Measurements from ENCODE around the gene PTPN1.
"Not testable (repeated sequence)": the region's sequence is repeated elsewhere in the genome, so short reads cannot be mapped to it uniquely, and the experiment has no call there.

Gene PTPN1

DNA sequence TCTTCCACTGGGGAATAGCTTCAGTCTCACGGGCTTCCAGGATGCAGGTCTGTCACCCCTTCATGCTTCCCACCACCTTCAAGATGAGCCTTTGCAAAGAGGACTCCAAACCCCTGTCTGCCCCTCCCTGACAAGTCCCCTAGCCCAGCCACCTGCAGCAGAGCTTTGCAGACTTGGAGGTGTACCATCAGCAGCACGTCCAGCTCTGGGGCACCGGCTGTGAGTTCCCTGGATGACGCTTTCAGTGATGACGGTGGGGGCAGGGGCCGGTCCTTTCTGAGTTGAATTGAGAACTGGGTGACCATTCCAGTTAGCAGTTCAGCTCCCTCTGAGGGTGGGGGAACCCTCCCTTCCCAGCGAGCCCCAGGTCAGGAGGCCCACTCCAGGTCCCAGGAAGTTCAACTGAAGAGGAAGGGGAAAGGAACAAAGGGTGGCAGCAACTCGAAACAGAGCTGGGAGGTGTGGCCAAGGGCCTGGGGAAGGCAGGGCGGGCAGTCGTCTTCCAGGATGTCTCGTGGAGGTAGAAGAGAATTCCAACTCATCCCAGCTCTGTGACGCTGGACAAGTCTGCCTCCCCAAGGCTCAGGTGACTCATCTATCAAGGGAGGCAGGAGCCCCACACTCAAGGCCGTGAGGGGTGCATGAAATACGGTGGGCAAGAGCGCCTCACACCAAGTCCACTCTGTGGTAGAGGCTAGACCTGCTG, 86.0 kb downstream of the PTPN1 start:
- DNase-seq: peak; percentile 74

DNA sequence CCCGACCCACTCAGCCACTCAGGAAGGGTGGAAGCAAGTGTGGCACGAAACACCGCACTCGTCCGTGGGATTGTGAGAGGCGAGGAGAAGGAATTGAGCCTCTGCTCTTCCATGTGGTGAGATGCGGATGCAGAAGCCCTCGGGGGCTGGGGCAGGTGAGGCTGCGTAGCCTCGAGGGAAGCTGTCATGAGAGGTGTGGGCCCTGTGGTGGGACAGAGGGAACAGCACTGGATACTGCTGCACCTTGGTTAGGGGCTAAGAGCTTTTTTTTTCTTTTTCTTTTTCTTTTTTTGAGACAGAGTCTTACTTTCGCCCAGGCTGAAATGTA, 86.5 kb downstream of the PTPN1 start:
- no peak for DNase-seq

DNA sequence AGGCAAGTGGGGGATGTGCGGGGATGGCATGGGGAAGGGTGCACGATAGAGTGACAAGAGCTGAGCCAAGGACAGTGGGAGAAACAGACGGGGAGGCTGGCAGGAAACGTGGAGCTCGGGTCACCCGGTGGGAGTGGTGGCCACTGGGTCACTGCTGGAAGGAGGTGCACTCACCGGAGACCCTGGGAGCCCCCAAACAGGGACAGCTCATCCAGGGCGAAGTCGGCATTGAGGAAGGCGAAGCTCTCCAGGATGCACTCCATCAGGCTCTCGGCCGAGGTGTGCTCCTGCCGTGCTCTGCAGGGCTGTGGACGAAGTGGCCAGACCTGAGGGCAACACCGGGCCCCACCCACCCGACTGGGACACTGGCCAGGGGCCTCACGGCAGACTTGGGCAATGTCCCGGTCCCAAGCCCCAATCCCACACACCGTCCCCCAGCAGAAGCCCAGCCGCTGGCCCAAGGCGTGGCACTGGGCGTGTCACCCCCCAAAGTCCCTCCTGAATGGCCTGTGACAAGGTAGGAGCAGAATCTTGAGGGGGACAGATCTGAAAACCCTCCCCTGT, 87.3 kb downstream of the PTPN1 start:
- DNase-seq: no peak

DNA sequence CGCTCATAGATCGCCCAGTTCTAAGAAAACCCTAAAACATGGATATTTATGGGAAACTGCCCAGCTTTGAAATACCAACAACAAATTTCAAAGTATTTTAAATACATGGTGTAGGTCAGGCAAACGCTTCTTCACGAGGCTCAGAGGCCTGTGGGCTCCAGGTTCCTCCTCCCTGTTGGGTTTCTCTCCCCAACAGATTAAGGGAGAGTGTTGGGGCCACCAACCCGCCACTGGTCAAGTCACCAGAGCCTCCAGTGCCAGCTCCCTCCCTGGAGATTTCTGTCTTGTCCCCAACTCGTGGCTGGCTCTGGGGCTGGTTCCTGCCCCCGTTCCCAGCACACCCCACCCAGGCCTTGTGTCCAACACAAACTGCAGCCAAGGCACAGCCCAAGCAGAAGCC, 87.9 kb downstream of the PTPN1 start:
- DNase-seq: no peak

DNA sequence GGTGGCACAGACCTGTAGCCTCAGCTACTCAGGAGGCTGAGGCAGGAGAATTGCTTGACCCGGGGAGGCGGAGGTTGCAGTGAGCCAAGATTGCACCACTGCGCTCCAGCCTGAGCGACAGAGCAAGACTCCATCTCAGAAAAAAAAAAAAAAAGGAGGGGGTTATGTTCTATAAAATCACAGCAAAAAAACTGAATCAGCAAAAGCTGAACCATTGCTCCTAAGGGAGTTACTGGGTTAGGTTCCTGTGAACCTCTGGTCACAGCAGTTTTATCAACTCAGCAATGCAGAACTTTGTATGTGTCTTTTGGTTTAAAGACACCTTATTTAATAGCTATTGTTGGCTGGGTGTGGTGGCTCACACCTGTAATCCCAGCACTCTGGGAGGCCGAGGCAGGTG, 88.6 kb downstream of the PTPN1 start:
- not testable (repeated sequence) for DNase-seq

DNA sequence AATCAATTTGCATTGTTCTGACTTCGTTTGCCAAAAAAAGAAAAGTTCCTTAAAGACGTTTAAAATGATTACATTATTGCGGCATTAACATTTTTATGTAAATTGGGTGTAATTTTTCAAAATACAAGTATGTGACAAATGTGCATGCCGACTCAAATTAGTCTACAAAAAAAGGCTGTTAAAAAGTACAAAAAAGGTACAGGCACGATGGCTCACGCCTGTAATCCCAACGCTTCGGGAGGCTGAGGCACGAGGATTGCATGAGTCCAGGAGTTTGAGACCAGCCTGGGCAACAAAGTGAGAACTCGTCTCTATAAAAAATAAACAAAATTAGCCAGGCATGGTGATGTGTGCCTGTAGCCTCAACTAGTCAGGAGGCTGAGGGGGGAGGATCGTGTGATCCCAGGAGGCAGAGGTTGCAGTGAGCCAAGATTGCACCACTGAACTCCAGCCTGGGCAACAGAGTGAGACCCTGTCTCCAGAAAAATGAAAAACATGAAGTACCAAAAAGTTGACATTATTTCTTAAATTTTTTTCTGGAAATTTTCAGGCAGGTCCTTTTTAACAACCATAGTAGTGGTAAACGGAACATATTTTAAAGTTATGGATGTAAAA, 90.2 kb downstream of the PTPN1 start:
- DNase-seq: no peak

DNA sequence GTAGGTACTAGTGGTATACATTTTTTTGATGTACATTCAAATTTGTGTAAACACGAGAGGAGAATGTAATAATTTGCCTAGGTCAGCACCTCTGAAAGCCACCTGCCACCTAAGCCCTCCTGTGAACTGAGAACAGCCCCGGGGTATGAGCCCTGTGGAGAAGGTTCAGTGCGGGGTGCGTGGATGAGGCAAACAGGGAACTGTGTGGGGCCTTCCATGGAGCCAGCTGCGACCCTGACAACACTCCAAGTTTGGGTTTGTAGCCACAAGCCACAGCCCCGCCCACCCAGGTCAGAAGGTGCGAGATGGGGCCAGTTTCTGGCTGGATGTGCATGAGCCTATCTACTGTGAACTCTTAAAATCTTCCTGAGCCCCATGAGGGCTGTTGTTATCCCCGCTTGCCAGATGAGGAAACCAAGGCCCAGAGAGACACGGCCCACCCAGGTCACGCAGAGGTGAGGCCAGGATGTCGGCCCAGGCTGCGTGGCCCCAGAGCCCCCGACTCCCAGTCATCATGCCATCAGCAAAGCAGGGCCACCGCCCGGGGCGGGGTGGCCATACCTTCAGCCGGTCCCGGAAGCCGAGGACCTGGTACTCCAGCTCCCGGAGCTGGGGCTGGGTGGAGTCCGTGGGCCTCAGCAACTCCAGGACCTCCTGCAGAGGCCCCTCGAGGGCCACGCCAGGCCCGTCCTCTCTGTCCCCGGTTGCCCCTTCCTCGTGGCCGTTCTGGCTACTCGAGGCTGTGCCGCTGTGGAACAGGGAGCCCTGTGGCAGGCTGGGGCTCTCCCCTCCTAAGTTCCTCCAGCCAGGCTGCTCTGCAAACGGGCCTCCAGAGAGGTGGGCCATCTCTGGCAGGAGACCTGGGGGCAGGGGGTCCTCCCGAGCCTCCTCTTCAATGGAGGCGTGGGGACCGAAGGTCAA, 91.6 kb downstream of the PTPN1 start:
- DNase-seq: no peak

DNA sequence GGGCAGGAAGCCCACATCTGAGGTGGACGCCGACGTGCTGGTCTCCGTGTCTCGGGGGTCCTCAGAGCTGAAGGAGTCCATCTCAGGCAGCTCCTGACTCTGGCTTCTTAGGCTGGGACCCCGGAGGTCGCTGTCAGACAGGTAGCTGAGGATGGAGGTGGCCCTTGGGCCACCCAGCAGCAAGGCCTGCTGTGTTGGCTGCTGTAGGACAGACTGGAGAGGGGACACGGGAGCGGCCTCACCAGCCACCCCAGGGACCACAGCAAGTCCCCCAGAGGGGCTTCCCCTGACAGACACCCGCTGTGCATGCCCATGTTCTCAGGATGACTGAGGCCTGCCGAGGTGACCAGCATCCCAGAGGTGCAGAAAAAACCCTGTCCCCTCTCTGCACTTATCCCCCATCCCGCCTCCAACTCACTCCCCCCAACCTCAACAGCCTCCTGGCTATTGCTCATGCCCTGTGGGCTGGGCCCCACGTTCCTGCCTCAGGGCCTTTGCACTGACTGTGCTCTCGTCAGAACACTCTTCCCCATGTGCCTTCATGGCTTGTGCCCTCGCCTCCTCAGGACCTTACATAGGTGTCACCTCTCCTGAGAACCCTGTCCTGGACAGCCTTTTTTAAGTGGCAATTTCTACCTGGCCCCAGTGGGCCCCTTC, 92.4 kb downstream of the PTPN1 start:
- no peak for DNase-seq

DNA sequence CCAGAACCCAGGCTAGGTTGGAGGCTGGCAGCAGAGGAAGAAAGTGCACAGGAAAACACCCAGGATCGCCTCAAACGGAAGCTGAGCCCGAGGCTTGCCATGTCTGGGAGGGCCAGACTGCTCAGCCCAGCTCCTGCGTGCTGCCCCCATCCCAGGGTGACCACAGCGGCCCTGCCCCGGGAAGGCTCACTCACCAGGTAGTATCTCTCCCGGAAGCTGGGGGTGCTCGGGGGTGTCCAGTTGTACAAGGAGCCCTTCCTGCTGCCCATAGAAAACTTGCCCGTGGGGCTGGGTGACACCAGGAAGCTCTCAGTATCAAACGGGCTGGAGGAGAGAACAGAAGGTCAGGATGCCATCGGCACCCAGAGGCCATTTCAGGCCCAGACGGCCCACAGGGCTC, 94.3 kb downstream of the PTPN1 start:
- DNase-seq: no peak

DNA sequence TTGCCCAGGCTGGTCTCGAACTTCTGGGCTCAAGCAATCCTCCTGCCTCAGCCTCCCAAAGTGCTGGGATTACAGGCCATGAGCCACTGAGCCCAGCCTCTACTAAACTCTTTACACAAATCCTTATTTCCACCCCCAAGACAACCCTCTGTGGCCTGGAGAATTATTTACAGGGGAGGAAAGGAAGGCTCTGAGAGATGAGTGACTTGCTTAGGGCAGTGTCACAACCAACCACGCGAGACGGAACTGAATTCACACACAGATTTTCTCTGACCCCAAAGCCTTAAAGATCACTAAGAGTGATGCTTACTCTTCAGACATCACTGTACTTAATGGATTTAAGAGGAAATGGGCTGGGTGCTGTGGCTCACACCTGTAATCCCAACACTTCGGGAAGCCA, 95.0 kb downstream of the PTPN1 start:
- no peak for DNase-seq

DNA sequence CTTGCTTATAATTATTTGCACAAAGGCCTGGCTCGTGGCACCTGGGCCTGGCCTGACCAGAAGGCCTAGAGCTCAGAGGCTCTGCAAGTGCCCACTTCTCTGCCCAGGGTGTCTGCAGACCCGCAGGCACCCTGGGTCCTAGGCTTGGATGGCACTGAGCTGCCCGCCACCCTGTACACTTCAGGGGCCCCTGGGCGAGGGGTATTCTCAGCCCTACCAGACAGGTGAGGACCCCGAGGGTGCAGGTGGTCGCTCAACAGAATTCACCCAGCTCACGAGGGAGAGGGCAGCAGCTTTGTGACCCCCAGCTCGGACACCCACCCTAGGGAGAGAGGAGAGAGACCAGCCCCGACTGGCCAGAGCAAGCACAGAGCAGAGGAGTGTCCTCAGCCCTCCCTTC, 97.3 kb downstream of the PTPN1 start:
- DNase-seq: no peak

DNA sequence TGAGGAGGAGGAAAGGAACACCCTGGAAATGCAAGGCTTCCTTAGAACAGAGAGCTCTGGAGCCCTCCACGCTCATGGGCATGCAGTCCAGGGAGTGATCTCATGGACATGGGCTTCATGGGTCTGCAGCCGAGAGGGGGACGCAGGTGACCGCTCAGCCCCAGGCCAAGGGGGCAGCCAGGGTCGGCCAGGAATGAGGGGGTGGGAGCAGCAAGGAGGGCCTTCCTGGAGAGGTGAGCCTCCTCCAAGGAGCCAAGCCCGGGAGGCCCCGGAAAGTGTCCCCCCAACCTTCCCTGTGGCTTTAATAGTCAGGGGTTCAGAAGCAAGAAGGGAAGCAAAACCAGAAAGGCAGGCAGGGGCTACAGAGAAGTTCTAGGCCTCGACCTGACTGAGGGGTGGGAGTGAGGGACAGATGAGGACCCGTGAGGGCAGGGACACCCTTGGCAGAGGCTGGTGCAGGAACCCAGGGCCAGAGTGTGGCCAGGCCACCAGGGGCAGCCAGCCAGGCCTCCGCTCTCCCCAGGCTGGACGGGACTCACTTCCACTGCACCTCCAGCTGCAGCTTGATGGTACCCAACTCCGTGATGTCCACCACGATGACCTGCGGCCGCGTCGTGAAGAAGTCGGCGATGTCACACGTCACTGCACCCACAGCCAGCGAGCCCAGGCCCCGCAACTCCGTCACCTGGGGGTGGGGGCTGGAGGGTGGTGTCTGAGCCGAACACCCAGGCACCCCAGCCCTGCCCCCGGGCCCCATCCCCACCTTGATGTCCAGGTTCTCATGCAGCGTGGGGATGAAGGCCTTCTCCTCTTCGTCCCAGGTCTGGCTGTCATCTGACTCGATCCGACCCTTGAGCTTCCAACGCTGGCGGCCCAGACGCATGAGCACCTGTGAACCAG, 97.9 kb downstream of the PTPN1 start:
- no peak for DNase-seq

DNA sequence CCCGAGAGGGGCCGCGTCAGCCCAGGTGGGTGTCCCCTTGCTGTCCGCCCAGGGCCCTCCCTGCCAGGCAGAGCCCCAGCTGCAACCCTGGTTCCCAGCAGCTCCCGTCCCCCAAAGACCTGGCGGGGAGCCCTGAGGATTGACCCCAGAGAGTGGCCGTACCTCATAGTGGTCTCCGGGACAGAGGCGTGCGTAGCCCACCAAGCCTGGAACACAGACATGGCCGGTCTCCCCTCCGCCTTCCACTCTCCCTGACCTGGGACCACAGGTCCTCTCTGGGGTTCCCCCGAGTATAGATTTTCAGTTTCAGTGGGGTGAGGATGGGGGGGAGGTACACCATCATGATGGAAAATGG, 98.5 kb downstream of the PTPN1 start:
- no peak for DNase-seq

DNA sequence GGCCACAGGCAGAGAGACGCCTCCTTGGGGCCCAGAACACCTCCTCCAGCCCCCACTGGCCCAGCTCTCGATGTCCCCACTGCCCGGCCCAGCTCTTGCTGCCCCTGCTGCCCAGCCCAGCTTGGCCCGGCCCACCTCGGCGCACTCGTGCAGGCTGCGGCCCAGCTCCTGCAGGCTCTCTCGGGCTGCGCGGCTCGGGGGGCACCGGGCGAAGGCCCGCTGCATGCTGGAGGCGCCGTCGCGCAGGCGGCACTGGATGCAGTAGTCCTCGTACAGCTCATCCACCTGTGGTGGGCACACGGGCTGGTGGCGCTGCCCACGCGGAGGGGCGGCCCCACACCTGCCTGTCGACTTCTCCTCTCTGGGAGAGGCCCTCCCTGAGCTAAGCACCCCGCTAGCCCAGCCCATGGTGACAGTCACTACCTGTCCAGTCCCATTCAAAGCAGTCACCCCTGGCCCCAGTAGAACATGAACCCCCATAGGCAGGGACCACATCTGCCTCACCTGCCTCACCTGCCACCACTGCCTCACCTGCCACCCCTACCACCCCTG, 99.3 kb downstream of the PTPN1 start:
- DNase-seq: no peak

DNA sequence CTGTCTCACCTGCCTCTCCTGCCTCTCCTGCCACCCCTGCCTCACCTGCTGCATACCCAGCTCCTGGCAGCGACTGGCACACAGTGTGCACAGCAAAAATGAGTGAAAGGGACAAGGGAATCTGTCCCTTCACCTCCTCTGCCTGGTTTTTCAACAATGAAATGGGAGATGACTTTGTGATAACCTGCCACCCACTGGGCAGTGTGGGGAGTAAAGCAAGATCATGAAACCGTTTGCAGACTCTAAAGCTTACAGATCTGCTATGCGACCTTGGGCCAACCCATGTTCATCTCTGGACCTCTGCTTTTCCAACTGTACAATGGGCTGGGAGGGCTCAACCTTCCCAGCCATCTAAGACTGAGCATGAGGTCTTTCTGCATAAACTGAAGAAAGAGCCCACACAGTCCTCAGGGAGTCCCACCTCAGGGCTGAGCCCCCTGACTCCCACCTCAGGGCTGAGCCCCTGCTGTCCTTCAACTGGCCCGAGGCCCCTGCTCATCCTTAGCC, 100.1 kb downstream of the PTPN1 start:
- DNase-seq: peak; percentile 26

DNA sequence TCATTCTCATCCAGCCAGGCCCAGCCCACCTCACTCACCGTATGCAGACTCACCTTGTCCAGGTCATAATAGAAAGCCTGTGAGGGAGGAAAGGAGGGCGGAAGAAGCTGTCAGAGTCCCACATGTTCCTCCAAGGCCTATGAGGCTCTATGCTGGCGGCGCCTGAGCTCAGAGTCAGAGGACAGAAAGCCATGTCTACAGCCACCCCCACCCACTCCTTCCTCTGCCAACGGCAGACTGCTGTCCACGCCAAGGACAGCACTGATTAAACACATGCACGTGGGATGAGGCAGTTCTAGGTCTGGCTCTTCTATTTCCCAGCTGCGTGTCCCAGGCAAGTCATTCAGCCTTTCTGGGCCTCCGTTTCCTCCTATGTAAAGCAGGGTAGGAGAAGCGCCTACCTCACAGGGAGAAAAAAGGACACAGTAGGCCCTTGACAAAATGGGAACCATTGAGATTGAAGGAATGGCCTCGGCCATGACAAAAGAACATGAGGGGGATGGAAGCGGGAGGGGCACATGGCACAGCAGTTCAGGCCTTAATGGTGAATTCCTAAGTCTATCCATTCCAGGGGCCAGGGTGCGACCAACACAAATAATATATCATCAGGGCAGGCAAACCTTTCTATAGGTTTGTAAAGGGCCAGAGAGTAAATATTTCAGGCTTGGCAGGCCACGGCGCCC, 101.1 kb downstream of the PTPN1 start:
- DNase-seq: no peak

DNA sequence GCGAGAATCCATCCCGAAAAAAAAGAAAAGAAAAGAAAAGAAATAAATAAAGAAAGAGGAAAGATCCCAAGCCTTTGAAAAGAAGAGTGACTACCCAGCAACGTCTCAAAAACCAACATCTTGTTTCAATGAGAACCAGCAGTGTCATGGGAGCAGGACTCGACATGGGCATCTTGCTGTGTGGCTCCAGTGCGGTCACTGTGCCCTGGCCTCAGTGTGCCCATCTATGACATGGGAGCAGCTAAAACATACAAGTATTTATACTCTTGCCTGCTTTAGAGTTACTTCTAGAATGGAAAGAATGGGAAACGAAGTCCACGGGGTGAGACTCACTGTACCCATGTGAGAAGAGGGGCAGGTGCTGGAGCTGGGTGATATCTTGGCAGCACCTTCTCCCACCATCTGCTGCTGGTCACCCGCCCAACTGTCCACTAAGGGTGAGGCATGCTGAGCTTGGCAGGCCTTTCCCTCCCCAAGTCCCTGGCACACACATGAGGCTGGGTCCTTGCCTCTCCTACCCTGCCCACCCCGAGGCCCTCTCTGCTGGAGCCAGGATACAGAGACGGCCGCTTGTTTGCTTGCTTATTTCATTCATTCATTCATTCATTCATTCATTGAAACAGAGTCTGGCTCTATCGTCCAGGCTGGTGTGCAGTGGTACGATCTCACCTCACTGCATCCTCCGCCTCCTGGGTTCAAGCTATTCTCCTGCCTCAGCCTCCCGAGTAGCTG, 103.4 kb downstream of the PTPN1 start:
- DNase-seq: no peak

DNA sequence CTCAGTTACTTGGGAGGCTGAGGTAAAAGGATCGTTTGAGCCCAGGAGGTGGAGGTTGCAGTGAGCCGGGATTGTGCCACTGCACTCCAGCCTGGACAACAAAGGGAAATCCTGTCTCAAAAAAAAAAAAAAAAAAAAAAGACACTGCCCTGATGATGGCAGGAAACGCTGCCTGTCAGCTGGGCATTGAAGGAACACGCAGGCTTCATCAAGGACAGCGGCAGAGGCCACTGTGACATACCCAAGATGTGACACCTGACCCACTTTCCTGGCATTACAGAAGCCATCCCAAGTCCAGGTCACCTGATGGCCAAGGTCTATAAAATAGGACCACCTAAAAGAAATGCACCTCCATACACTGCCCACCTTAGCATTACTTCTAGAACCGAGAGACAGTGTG, 105.2 kb downstream of the PTPN1 start:
- DNase-seq: no peak

DNA sequence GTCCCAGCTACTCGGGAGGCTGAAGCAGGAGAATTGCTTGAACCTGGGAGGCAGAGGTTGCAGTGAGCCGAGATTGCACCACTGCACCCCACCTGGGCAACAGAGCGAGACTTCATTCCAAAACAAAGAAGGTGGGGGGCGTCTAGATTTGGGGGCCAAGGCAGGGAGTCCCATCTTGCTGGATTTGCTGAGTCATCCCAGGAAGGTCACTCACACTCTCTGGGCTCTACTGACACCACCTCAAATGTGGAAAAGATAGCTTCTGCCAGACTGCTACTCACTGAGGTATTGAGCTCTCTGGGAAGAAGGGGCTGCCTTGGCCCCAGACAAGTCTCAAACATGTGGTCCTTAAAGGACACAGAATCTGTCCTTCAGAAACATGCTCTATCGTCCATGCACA, 106.8 kb downstream of the PTPN1 start:
- DNase-seq: no peak

DNA sequence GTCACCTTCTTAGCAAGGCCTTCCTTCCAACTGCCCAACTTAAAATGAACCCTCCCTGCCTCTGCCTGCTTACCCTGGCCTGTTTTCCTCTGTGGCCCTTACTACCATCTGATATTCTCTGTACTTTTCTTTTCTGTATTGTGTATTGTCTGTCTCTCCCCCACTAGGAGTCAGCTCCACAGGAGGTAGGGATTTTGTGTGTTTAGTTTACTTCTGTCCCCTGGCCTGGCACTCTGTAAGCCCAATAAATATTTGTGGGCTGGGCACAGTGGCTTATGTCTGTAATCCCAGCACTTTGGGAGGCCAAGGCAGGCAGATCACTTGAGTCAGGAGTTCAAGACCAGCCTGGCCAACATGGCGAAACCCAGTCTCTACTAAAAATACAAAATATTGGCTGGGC, 108.4 kb downstream of the PTPN1 start:
- no peak for DNase-seq

All from DMS53 (cell line).